NOMO-1 treated with DMSO at 0.1 percent for 48 hours (cell line): ENCODE measurements around the gene HLA-DOB.
"Not testable (repeated sequence)": the region's sequence is repeated elsewhere in the genome, so short reads cannot be mapped to it uniquely, and the experiment has no call there.

Experiments used
- DNase-seq: peaks from one replicate; lab custom pipeline; 2025; ENCODE audit not compliant: unreplicated experiment; lab: John Stamatoyannopoulos, UW

HLA-DOB gene

DNA sequence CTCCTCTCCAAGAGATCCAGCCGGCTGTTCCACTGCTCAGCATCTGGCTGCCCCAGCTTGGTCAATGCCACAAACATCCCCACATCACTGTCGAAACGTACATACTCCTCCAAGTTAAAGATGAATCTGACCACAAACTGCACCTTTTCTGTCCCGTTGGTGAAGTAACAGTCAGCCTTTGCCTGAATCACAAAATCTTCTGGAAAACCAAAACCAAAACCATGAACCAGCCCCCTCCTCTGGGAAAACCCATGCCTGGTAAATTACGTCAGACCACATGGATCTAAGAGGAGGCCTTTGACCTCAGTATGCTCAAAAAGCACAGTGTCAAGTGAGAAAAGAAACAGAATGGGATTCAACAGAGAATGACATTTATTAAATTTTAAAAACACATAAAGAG is 1.7 kb downstream of the HLA-DOB start:
- DNase-seq = no peak

DNA sequence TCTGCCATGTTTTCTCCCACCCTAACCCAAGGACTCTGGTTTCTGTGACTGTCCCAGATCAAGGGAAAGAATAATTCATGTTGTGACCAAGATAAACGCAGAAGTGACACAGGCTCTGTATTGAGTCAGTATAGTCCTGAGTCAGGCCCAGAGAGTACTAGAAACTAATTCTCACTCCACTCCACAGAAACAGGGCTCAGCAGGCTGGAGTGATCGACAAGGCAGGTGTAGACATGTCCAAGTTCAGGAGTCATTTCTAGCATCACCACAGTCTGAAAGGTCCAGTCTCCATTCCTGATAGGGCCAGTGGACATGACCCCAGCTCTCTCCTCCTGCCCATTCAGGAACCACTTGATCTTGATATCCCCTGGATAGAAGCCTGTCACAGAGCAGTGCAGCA is 2.7 kb downstream of the HLA-DOB start:
- no peak for DNase-seq

DNA sequence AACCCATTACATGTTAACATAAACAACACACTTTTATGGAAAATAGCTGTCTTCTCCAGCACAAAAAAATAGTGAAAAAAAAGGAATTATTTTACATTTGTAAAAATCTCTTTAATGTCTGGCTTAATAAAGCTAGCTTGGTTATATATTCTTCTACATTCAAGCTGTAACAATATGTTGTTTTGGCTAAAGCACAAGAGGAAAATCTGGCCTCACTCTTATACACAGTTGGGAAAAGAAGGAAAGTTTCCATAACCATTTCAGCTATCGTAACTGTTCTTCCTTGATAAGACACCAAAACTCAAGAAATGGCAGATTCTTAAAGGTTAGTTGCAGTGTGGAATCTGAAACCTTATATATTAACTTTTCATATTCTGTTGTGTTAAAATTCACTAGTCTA is 7.6 kb downstream of the HLA-DOB start:
- DNase-seq = no peak

DNA sequence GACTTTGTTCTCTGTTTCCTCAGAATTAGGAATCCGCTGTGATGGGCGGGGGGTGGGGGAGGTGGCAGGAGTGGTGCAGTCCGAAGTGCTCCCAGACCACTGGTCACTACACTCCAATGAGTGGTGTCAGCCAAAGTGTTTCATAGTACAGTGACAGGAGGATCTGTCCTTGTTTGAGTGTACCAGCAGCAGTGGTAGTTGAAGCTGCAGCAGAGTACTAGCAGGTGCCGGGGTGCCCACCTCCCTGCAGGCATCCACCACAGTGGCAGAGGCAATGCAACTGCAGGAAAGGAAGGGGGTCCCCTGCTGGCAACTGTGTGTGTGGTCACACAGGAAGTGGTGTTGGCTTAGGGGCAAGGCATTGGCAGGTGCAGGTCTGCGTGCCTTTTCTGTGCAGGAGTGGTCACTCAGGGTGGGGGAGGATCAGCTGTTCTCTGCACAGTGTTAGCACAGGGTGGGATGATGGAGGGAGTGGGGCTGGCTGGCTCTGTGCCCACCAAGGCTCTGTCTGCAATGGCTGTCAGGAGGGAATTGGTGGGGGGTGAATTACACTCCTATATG is 9.7 kb downstream of the HLA-DOB start:
- no peak for DNase-seq

- DNase-seq = not testable (repeated sequence)
Measured at GRCh38 chr6:32805404-32805803, 11.4 kb downstream of the HLA-DOB start.

DNA sequence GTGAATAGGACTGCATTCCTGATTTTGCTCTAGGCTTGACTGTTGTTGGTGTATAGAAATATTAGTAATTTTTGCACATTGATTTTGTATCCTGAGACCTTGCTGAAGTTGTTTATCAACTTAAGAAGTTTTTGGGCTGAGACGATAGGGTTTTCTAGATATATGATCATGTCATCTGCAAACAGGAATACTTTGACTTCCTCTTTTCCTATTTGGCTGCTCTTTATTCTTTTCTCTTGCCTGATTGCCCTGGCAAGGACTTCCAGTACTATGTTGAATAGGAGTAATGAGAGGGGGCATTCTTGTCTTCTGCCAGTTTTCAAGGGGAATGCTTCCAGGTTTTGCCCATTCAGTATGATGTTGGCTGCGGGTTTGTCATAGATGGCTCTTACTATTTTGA is 13.4 kb downstream of the HLA-DOB start:
- no peak for DNase-seq

DNA sequence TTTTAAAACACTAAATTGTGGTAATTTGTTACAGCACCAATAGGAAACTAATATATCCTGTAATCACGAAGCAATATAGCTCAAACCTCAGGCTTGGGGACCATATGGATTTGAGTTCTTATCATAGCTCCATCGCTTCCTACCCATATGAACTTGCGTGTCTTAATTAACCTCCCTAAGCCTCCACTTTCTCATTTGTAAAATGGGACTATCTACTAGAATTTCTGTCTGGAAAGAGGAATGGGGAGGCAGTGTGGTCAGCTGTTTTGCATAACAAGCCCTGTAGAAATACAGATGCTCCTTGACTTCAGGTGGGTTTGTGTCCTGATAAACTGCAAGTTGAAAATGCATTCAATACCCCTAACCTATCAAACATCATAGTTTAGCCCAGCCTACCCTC is 17.1 kb downstream of the HLA-DOB start:
- no peak for DNase-seq

GRCh38 chr6:32799168-32799567 is 17.6 kb downstream of the HLA-DOB start:
- peak; percentile 17 for DNase-seq

DNA sequence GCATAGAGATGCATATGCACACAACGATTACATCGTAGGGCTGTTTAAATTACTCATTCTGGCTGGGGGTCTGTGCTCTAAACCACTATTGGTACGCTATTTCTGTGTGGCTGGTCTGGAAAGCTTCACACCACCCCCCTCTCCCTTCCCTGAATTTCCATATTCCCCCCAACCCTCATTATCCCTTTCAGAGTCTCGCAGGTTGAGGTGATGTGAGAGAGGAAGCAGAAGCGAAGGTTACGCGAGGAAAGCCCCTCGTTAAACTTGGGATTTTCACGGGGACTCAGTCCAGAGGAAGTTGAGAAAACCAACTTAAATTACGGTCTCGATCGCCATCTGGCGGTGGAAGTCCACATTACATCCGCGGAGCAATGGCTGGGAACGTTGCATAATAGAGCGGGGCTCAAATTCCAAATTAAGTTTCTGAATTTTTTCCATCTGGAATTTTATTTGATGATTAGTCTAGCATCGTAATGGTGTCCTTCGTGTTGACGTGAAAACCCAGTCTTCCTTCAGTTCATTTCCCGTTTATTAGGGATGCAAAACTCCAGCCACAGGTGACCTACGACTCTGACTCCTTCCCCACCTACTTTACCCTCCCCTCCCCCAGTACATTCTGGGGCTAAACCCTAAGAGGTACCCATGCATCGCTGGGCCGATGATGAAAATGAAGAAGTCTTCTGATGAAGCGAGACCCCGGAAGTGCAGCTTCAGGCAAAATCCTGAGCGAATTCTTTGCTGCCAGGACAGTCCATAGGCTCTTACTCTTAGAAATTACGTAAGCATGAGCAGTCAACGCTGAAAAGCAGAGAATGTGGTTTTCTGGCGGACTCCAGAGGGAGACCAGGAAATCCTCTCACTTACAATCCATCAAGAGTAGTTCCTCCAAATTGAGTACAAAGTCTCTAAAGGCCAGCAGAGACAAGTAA is 19.7 kb downstream of the HLA-DOB start:
- peak; percentile 66 for DNase-seq

GRCh38 chr6:32794510-32794909 is 22.3 kb downstream of the HLA-DOB start:
- peak; percentile 92 for DNase-seq

- no peak for DNase-seq
Measured at GRCh38 chr6:32792901-32793435, 23.8 kb downstream of the HLA-DOB start.

GRCh38 chr6:32790306-32790705 is 26.5 kb downstream of the HLA-DOB start:
- DNase-seq = no peak

DNA sequence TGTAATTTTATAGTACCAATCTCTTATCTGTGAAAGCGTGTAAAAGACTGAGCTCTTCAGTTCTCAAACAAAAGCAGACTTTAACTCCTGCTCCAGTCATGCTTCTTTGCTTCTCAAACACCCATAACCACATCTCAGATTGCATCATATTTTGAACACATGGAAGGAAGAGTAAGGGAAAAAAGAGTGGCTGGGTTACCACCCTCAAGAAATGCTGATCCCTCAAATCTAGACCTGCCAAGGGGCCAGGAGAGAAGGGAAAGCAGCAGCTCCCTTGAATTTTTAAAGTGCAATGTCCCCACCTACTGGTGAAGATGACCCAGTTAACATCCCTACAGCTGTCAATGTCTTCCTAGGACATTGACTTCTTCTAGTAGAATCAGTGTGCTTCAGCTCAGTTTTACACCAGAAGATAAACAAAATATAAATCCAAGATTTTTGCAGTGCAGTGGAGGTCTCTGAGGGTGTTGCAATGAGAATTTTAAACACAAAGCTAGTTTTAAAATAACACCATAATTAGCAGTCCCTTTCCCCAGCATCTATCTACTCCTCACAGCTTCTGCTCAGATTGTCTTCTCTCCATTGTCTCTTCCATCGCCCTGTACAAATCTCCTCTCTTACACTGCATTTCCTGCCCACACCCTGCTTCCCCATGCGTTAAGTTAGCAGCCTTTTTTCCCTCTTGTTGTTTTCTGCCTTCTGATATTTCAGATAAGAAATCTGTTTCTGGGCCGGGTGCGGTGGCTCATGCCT is 30.8 kb downstream of the HLA-DOB start:
- peak; percentile 61 for DNase-seq

DNA sequence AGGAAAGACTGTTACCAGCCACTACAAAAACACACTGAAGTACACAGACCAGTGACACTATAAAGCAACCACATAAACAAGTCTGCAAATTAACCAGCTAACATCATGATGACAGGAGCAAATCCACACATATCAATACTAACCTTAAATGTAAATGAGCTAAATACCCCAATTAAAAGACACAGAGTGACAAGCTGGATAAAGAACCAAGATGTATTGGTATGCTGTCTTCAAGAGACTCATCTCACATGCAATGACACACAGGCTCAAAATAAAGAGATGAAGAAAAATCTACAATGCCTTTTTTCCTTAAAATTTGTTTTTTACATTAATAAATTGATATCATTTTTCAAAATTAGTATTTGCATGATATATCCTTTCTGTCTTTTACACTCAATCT is 33.9 kb downstream of the HLA-DOB start:
- not testable (repeated sequence) for DNase-seq

- DNase-seq = no peak
Measured at GRCh38 chr6:32779036-32779435, 37.8 kb downstream of the HLA-DOB start.

DNA sequence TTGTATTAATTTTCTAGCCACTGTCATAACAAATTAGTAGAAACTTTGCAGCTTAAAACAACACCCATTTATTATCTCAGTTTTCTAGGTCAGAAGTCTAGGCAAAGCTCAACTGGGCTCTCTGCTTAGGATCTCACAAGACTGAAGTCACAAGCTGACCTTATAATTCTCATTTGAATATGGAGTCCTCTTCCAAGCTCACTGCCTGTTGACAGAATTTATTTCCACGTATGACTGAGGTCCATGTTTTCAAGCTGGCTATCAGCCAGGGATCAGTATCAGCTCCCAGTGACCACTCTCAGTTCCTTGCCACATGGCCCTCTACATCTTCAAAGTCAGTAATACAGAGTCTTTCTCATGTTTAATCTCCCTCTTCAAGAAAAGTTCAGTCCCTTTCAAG is 41.7 kb downstream of the HLA-DOB start:
- no peak for DNase-seq

DNA sequence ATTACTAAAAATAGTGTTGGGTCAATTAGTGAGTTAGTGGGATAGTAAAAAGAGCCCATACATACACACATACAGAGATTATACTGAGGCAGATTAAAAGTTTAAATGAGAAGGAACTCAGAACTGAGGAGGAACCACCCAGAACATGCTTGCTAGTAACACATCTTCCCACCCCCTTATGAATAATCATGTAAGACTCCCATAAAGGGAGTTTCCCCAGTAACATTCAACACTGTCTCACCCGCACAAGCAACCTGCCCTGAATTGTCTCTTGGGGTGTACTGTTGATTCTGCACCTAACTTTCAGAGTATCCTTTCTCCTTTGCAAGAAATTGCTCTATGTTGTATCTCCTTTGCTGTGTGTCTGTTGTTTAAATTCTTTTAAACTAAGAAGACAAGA is 42.4 kb downstream of the HLA-DOB start:
- DNase-seq = no peak

GRCh38 chr6:32772656-32773055 is 44.1 kb downstream of the HLA-DOB start:
- DNase-seq = no peak

DNA sequence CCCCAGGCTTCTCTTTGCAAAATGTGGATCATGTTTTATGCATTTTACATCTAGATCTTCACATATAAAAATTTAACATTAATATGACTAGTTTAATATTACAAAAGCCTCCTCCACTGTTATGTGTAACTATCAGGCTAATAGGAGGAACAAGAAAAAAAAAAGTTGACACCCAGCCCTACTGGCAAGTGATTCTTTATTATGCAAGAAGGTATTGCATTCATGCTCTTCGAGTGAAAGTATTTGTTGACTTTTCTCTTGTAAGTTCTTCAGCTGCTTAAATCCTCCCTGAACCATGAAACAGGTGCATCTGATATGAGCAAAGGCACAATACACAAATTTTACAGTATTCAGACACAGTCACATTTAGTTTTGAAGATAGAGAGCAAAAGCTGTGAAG is 52.8 kb downstream of the HLA-DOB start:
- peak; percentile 2 for DNase-seq

GRCh38 chr6:32763421-32763820 is 53.4 kb downstream of the HLA-DOB start, which contains the start of gene HLA-DQB2:
HLA-DQB2 (minus strand) TSS chr6:32763532; CDS start chr6:32763470, 62 bp downstream.
- DNase-seq = no peak
